ENCODE data around the gene RALA. TPM values are rescaled to one million over a fixed set of nuclear protein-coding genes. Genes with fewer than 3 reads are reported as not detected.

RALA gene
- total RNA-seq, 1 experiment from 2014 or later, result 27.3 TPM

DNA sequence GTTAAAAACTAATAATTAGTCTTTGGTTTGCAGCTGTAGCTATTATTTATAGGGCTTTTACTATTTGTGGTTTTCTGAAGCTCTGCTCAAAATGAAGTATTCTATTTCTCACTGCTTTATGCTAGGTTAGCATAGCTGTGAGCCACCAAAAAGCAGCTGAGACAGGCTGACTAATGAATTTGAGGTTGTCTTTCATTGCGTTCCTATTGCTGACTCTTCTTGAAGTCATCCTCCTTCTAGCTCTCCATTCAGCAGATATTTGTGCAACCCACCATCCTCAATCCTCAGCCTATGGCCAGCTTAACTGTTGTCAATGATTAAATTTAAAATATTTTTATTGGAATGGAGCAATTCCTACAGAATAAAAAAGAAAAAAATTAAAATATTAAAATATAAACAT is 2.1 kb upstream of the RALA start:
- no peak for DNase-seq (ENCODE audit: low read depth, low spot score)
- Histone ChIP-seq H3K4me3 (replicated peaks in 1 of 2; ENCODE audit: low read depth in 1 of 2, low read length in 2 of 2) (no peak overlapping the region), H2AFZ (ENCODE audit: low read depth, low read length, poor library complexity, severe bottlenecking) (no peak overlapping the region), H4K20me1 (ENCODE audit: insufficient read depth) (no peaks in the 10 kb centered on the region), H3K27me3 (ENCODE audit: insufficient read depth, low read length) (no peaks in the 10 kb centered on the region), H3K79me2 (ENCODE audit: insufficient read depth, low read length) (peaks cover 37% of the 10 kb centered on the region), H3K27ac (ENCODE audit: low read depth, low read length) (no peak overlapping the region), H3K9me3 (ENCODE audit: control insufficient read depth in 1 of 2, insufficient read depth in 1 of 2, low read depth in 1 of 2, low read length in 2 of 2) (no peaks in the 10 kb centered on the region), H3K4me2 (ENCODE audit: low read length) (no peak overlapping the region), H3K9me2 (ENCODE audit: insufficient read depth) (no peaks in the 10 kb centered on the region), H3K9ac (ENCODE audit: low read length) (no peak overlapping the region), H3K36me3 (ENCODE audit: control insufficient read depth in 1 of 2, insufficient read depth in 2 of 2, low read length in 2 of 2) (no peaks in the 10 kb centered on the region), H3K4me1 (ENCODE audit: control insufficient read depth in 1 of 2, insufficient read depth in 2 of 2, low read length in 2 of 2) (peaks cover 4 to 22% of the 10 kb centered on the region in 2 experiments; a peak in 3 of 4 replicates)
- ChIA-PET CTCF (no interaction called here), POLR2A (no interaction called here), RAD21 (ENCODE audit: low non-redundant PET in 1 of 2, low total read pairs in 2 of 2, uncharacterized antibody in 2 of 2, unreplicated experiment in 2 of 2) (interaction anchor here in 1 of 2 experiments (1.1 kb wide), 1 partner anchor 41 kb away, joined by 3 read pairs; no protein-coding TSS in a partner anchor)
- BruUV-seq (replicated peaks), result no TSS peak
- intact Hi-C loops (cut with micrococcal nuclease), result loop anchor here (5.0 kb wide), 1 partner anchor 126 kb away; no protein-coding TSS in a partner anchor
- no peak for TF ChIP-seq CBX3 (IDR thresholded peaks at IDR 0.05; ENCODE audit: low read depth)
- no peak for TF ChIP-seq SP1 (IDR thresholded peaks at IDR 0.05; ENCODE audit: low read depth)
- no peak for TF ChIP-seq POLR2A (IDR thresholded peaks at IDR 0.05; ENCODE audit: borderline replicate concordance, extremely low read depth, insufficient read depth, insufficient read length)
- no peak for TF ChIP-seq ZNF274 (IDR thresholded peaks at IDR 0.05; ENCODE audit: low read depth, low read length)
- no peak for ATAC-seq

DNA sequence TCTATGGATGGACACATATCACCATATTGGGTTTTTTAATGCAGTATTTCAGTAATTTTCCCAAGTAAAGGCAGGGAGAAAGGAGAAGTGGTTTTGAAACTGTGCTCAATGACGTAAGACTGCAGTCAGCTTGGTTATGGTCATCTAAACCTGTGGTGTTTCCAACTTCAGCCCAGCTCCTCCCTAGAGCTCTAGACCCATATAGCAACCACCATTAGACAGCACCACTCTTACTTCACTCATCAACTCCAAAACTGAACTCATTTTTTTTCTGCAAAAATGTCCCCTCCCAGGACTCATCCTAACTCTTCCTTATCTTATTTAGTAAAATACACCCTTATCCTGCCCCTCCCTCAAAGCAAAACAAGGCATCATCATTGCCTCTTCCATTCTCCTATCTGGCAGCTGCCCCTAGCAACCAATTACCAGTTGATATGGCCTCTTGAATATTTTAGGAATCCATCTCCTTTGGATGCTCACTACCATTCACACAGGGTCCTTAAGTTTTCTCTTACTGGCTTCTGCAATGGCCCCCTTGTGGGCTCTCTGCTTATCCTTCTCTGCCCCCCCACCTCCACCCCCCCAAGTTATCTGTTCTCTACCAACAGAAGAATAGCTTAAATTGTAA is 1.5 kb upstream of the RALA start:
- Histone ChIP-seq H3K9me3 (ENCODE audit: control insufficient read depth in 1 of 2, insufficient read depth in 1 of 2, low read depth in 1 of 2, low read length in 2 of 2) (no peaks in the 10 kb centered on the region), H3K4me2 (ENCODE audit: low read length) (peak overlapping the region; percentile 82), H2AFZ (ENCODE audit: low read depth, low read length, poor library complexity, severe bottlenecking) (no peak overlapping the region), H3K9ac (ENCODE audit: low read length) (no peak overlapping the region; the same call in 1 of the 2 replicates), H4K20me1 (ENCODE audit: insufficient read depth) (no peaks in the 10 kb centered on the region), H3K9me2 (ENCODE audit: insufficient read depth) (no peaks in the 10 kb centered on the region), H3K4me1 (ENCODE audit: control insufficient read depth in 1 of 2, insufficient read depth in 2 of 2, low read length in 2 of 2) (peaks cover 4 to 19% of the 10 kb centered on the region in 2 experiments; a peak in 3 of 4 replicates), H3K4me3 (replicated peaks in 1 of 2; ENCODE audit: low read depth in 1 of 2, low read length in 2 of 2) (peak overlapping the region; percentile 57 to 84), H3K79me2 (ENCODE audit: insufficient read depth, low read length) (peaks cover 43% of the 10 kb centered on the region), H3K27me3 (ENCODE audit: insufficient read depth, low read length) (no peaks in the 10 kb centered on the region), H3K27ac (ENCODE audit: low read depth, low read length) (no peak overlapping the region), H3K36me3 (ENCODE audit: control insufficient read depth in 1 of 2, insufficient read depth in 2 of 2, low read length in 2 of 2) (no peaks in the 10 kb centered on the region)
- RAD21 ChIA-PET (ENCODE audit: low non-redundant PET in 1 of 2, low total read pairs in 2 of 2, uncharacterized antibody in 2 of 2, unreplicated experiment in 2 of 2), result no interaction called here
- intact Hi-C loops (cut with micrococcal nuclease), result loop anchor here (5.0 kb wide), 1 partner anchor 125 kb away; no protein-coding TSS in a partner anchor
- DNase-seq (ENCODE audit: low read depth, low spot score) (no peak), ATAC-seq (no peak)
- POLR2A ChIA-PET, result no interaction called here
- CTCF ChIA-PET, result interaction anchor here (2.1 kb wide), 1 partner anchor 42 kb away, joined by 9 read pairs; no protein-coding TSS in a partner anchor
- no TSS peak for BruUV-seq (replicated peaks)
- TF ChIP-seq POLR2AphosphoS5 (IDR thresholded peaks at IDR 0.05; ENCODE audit: low read depth, low read length), result no peak
- no peak for TF ChIP-seq ZFX (IDR thresholded peaks at IDR 0.05)
- no peak for TF ChIP-seq EZH2phosphoT487 (IDR thresholded peaks at IDR 0.05; ENCODE audit: borderline replicate concordance)
- TF ChIP-seq, protein P1, sequence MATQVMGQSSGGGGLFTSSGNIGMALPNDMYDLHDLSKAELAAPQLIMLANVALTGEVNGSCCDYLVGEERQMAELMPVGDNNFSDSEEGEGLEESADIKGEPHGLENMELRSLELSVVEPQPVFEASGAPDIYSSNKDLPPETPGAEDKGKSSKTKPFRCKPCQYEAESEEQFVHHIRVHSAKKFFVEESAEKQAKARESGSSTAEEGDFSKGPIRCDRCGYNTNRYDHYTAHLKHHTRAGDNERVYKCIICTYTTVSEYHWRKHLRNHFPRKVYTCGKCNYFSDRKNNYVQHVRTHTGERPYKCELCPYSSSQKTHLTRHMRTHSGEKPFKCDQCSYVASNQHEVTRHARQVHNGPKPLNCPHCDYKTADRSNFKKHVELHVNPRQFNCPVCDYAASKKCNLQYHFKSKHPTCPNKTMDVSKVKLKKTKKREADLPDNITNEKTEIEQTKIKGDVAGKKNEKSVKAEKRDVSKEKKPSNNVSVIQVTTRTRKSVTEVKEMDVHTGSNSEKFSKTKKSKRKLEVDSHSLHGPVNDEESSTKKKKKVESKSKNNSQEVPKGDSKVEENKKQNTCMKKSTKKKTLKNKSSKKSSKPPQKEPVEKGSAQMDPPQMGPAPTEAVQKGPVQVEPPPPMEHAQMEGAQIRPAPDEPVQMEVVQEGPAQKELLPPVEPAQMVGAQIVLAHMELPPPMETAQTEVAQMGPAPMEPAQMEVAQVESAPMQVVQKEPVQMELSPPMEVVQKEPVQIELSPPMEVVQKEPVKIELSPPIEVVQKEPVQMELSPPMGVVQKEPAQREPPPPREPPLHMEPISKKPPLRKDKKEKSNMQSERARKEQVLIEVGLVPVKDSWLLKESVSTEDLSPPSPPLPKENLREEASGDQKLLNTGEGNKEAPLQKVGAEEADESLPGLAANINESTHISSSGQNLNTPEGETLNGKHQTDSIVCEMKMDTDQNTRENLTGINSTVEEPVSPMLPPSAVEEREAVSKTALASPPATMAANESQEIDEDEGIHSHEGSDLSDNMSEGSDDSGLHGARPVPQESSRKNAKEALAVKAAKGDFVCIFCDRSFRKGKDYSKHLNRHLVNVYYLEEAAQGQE (IDR thresholded peaks at IDR 0.05; ENCODE audit: low read depth), result no peak
- TF ChIP-seq JUND (IDR thresholded peaks at IDR 0.05), result no peak
- no peak for TF ChIP-seq SP1 (IDR thresholded peaks at IDR 0.05; ENCODE audit: low read depth)
- no peak for TF ChIP-seq SRF (IDR thresholded peaks at IDR 0.05; ENCODE audit: low read depth)
- TF ChIP-seq YY1 (IDR thresholded peaks at IDR 0.05; ENCODE audit: extremely low read depth, insufficient replicate concordance, low read depth, low read length), result no peak
- TF ChIP-seq EGR1 (IDR thresholded peaks at IDR 0.05; ENCODE audit: low read depth), result no peak
- TF ChIP-seq CEBPB (IDR thresholded peaks at IDR 0.05; ENCODE audit: low read depth), result no peak
- no peak for TF ChIP-seq CTCF (IDR thresholded peaks at IDR 0.05 in 2 of 3, conservative IDR thresholded peaks at IDR 0.05 in 1 of 3; ENCODE audit: borderline replicate concordance in 1 of 3, insufficient read depth in 1 of 3, low read depth in 2 of 3, low read length in 2 of 3)
- no peak for TF ChIP-seq SIN3A (IDR thresholded peaks at IDR 0.05; ENCODE audit: low read depth)
- no peak for TF ChIP-seq RAD21 (IDR thresholded peaks at IDR 0.05; ENCODE audit: low read depth)
